BLaER1 treated with 17β-estradiol and CSF1 and Interleukin-3, amounts not matched to agents 10 nM and 100 nM (cell line): ENCODE results near the gene SLC35G6.
"Not testable (repeated sequence)": the region's sequence is repeated elsewhere in the genome, so short reads cannot be mapped to it uniquely, and the experiment has no call there.

Experiments used
- H3K27ac ChIP-seq, 11 experiments: shearing (Covaris generic); formaldehyde crosslinking; 2 replicates each; pipeline ENCODE4 v1.8.1; 2022
- H3K27me3 ChIP-seq, 11 experiments: shearing (Covaris generic); formaldehyde crosslinking; 2 replicates each; pipeline ENCODE4 v1.8.1; 2022
- H3K36me3 ChIP-seq, 11 experiments: shearing (Covaris generic); formaldehyde crosslinking; 2 replicates each; pipeline ENCODE4 v1.8.1; 2022
- H3K4me1 ChIP-seq, 10 experiments: shearing (Covaris generic); formaldehyde crosslinking; 2 replicates each; pipeline ENCODE4 v1.8.1; 2022
- H3K4me2 ChIP-seq, 11 experiments: shearing (Covaris generic); formaldehyde crosslinking; 2 replicates each; pipeline ENCODE4 v1.8.1; 2022
- H3K4me3 ChIP-seq, 10 experiments: shearing (Covaris generic); formaldehyde crosslinking; 2 replicates each; pipeline ENCODE4 v1.8.1; 2022
- H3K9ac ChIP-seq, 11 experiments: shearing (Covaris generic); formaldehyde crosslinking; 2 replicates each; pipeline ENCODE4 v1.8.1; 2022
- H3K9me3 ChIP-seq, 11 experiments: shearing (Covaris generic); formaldehyde crosslinking; replicated peaks in 1 of 11; 2 replicates each; pipeline ENCODE4 v1.8.1; 2022
- H4K20me1 ChIP-seq, 11 experiments: shearing (Covaris generic); formaldehyde crosslinking; 2 replicates each; pipeline ENCODE4 v1.8.1; 2022
- Cebpa-rat ChIP-seq, 11 experiments: shearing (Covaris generic); IDR thresholded peaks; 2 replicates each; pipeline ENCODE4 v1.8.1; 2022

SLC35G6 gene

DNA sequence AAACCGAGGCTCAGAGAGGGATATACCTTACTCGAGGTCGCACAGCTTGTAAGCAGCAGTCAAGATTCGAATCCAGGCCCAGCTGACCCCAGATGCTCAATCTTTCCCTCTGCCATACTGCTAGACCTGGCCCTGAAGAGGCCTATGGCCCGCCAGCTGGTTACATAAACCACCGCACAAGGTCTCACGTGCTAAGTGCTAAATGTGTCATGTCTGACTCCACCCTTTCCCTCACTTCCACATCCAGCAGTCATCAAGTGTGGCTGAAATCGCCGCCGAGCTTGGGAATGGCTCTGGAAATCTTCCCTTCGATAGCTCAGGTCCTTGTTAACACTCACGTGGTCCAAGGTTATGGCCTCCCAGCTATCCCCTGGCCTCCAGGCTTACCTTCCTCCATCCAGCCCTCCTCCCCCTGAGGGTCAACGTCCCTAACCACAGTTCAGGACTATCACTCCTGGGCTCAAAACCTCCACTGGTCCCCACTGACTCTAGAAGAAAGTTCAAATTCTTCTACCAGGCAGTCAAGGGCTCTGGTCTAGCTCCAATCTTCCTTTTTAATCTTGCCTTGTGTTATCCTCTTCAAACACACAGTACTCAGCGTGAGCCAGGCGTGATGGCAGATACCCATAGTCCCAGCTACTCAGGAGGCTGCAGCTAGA, 5.4 kb upstream of the SLC35G6 start:
- Histone ChIP-seq H3K36me3 (peaks cover 0 to 19% (median 7%) of the 10 kb centered on the region in 11 experiments; a peak in 7 of 22 replicates), H4K20me1 (peaks cover 31 to 76% (median 59%) of the 10 kb centered on the region in 11 experiments; a peak in 20 of 22 replicates), H3K4me2 (peak overlapping the region; percentile 88 to 96 (median 95); a peak in 20 of 22 replicates), H3K4me1 (peaks cover 56 to 72% (median 66%) of the 10 kb centered on the region in 10 experiments), H3K27me3 (no peaks in the 10 kb centered on the region), H3K27ac (peak overlapping the region in 6 of 11 experiments; percentile 10 to 32 (median 17); a peak in 8 of 22 replicates), H3K9ac (peak overlapping the region in 5 of 11 experiments; percentile 3 to 99 (median 25); a peak in 2 of 22 replicates), H3K4me3 (no peak overlapping the region), H3K9me3 (no peaks in the 10 kb centered on the region)
- TF ChIP-seq Cebpa-rat (IDR thresholded peaks at IDR 0.05) = no peak

DNA sequence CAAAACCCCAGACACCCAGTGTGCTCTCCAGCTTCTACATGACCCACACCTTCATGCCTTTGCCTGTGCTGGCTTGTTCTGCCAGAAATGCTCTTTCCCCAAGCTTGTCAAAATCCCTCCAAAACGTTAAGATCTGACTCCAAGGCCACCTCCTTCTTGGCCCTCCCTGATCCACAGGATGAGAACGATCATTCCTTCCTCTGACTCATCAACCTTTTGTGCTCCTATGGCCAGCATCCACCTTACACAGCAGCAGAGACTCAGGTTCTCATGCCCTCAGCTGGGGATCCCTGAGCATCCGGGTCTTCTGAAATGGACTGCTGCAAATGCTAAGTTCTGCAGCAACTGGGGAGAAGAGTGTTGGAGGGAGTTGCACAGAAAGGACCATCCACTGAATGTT, 4.8 kb upstream of the SLC35G6 start:
- Histone ChIP-seq H3K9me3 (no peaks in the 10 kb centered on the region), H3K36me3 (peaks cover 0 to 19% (median 7%) of the 10 kb centered on the region in 11 experiments; a peak in 7 of 22 replicates), H3K27ac (peak overlapping the region in 5 of 11 experiments; percentile 10 to 25 (median 14); a peak in 4 of 22 replicates), H3K4me1 (peaks cover 61 to 74% (median 70%) of the 10 kb centered on the region in 10 experiments), H3K4me2 (peak overlapping the region; percentile 88 to 96 (median 95); a peak in 21 of 22 replicates), H4K20me1 (peaks cover 31 to 70% (median 53%) of the 10 kb centered on the region in 11 experiments; a peak in 20 of 22 replicates), H3K4me3 (no peak overlapping the region; a peak in 1 of 20 replicates), H3K27me3 (no peaks in the 10 kb centered on the region), H3K9ac (peak overlapping the region in 4 of 11 experiments; percentile 3 to 99 (median 50); a peak in 3 of 22 replicates)
- TF ChIP-seq Cebpa-rat (IDR thresholded peaks at IDR 0.05) = no peak

DNA sequence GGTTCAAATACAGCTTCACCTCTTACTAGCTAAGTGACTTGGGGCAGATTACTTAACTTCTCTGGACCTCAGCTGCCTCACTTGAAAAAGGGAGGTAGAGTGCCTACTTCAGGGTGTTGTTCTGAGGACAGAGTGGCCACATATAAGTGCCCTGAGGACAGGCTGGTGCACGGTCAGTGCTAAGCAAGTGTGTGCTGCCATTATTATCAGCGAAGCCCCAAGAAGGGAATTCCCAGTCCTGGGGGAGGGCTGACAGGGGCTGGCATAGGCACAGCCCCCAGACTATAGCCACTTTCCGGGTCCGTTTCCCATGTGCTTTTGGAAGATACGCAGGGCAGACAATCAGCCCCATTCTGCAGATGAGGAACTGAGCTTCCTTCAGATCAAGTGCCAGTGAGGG, 4.3 kb upstream of the SLC35G6 start:
- Histone ChIP-seq H3K9ac (peak overlapping the region in 8 of 11 experiments; percentile 91 to 99 (median 95); a peak in 7 of 22 replicates), H3K9me3 (no peaks in the 10 kb centered on the region), H3K4me3 (peak overlapping the region in 3 of 10 experiments; percentile 94 to 97 (median 96); a peak in 6 of 20 replicates), H3K27ac (peak overlapping the region in 2 of 11 experiments; percentile 40 to 93; a peak in 2 of 22 replicates), H3K36me3 (peaks cover 0 to 19% (median 7%) of the 10 kb centered on the region in 11 experiments; a peak in 7 of 22 replicates), H3K27me3 (no peaks in the 10 kb centered on the region), H3K4me2 (peak overlapping the region; percentile 88 to 96 (median 95)), H4K20me1 (peaks cover 31 to 65% (median 48%) of the 10 kb centered on the region in 11 experiments; a peak in 19 of 22 replicates), H3K4me1 (peaks cover 61 to 74% (median 70%) of the 10 kb centered on the region in 10 experiments)
- no peak for TF ChIP-seq Cebpa-rat (IDR thresholded peaks at IDR 0.05)

DNA sequence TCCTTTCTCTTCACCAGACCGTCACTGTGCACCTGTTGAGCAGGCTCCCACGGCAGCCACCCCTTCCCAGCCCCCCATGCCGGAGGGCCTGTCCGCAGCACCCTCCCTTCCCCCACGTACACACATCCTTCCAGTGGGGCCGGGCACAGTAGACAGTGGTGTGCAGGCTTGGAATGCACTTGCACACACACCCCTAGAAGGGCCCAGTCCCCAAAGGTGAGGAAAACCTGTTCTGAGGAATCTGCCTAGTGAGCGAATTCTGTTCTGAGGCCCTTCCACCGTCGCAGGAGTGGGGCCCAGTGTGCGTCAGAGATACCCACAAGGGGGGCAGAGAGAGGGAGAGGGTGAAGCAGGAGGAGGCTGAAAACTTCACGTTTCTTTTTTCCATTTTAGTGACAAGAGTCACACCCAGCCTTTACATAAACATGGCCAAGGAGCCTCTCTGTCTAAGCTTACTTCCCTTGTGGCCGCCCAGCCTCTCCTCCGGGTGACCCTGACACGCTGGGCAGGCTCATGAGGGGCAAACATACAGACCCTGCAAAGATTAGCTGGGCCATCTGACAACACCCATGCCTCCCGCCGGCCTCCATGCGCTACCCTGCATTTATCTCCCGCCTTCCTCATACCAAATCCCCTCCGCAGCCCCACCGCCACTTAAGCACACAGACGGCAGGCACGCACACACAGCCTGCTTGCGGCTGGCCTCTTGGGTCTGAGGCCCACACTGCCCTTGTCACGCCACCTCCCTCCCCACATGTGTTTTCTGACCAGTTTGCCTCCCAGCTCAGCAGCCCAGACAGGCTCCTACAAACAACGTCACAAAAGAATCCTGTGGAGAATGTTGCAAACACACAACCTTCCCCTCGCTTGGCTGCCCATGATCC, 3.6 kb upstream of the SLC35G6 start:
- Histone ChIP-seq H3K27me3 (no peaks in the 10 kb centered on the region), H4K20me1 (peaks cover 31 to 58% (median 47%) of the 10 kb centered on the region in 11 experiments; a peak in 19 of 22 replicates), H3K4me3 (peak overlapping the region; percentile 84 to 97 (median 92); a peak in 19 of 20 replicates), H3K9ac (peak overlapping the region; percentile 91 to 99 (median 95); a peak in 21 of 22 replicates), H3K9me3 (no peaks in the 10 kb centered on the region), H3K27ac (peak overlapping the region in 8 of 11 experiments; percentile 17 to 97 (median 92); a peak in 14 of 22 replicates), H3K4me1 (peaks cover 61 to 74% (median 70%) of the 10 kb centered on the region in 10 experiments), H3K4me2 (peak overlapping the region; percentile 88 to 96 (median 95)), H3K36me3 (peaks cover 0 to 19% (median 7%) of the 10 kb centered on the region in 11 experiments; a peak in 7 of 22 replicates)
- no peak for TF ChIP-seq Cebpa-rat (IDR thresholded peaks at IDR 0.05)

DNA sequence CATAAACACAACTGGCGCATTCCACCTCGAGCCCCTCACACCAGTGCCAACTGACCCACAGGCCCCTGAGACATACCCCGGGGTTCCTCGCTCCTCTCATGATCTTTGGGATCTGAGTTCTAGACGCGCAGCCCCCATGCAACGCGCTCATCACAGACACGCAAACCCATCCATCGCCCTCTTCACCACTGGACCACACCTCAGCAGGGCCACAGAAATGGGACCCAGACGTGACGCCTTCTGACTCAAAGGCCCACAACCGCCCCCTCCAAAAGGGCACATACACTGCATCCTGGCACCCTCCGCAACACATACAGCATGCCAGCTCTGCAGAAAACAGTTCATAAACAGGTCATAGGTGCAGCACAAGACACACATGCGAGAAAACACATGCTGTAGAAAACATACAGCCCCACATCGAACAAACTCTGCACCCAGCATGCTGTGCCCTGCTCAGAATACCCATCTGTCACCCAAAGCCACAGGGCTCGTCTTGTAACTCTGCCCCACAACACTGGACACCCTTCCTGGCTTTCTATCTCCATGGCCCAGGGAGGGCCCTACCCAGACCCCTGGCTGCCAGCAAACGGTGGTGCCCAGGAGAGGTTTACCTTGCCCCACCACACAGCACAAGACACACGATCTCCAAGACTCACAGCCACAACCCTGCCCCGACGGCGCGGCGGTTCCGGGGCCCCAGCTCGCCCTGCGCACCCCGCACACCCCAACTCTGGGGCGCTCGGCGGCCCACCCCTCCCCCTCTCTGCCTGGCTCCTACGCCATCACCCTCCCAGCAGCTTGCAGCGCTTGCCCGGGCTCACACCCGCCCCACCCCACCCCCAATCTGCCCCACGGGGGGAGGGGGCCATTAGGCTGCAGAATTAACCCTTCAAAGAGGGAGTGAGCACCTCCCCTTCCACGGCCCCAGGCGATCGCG, 2.7 kb upstream of the SLC35G6 start:
- Histone ChIP-seq H3K27ac (peak overlapping the region; percentile 91 to 97 (median 93)), H4K20me1 (peaks cover 31 to 52% (median 44%) of the 10 kb centered on the region in 11 experiments; a peak in 19 of 22 replicates), H3K4me3 (peak overlapping the region; percentile 84 to 97 (median 92)), H3K27me3 (no peaks in the 10 kb centered on the region), H3K4me2 (peak overlapping the region; percentile 88 to 96 (median 95)), H3K9me3 (no peaks in the 10 kb centered on the region), H3K36me3 (peaks cover 0 to 19% (median 4%) of the 10 kb centered on the region in 11 experiments; a peak in 7 of 22 replicates), H3K9ac (peak overlapping the region; percentile 91 to 99 (median 95)), H3K4me1 (peaks cover 67 to 78% (median 71%) of the 10 kb centered on the region in 10 experiments)
- TF ChIP-seq Cebpa-rat (IDR thresholded peaks at IDR 0.05) = no peak

DNA sequence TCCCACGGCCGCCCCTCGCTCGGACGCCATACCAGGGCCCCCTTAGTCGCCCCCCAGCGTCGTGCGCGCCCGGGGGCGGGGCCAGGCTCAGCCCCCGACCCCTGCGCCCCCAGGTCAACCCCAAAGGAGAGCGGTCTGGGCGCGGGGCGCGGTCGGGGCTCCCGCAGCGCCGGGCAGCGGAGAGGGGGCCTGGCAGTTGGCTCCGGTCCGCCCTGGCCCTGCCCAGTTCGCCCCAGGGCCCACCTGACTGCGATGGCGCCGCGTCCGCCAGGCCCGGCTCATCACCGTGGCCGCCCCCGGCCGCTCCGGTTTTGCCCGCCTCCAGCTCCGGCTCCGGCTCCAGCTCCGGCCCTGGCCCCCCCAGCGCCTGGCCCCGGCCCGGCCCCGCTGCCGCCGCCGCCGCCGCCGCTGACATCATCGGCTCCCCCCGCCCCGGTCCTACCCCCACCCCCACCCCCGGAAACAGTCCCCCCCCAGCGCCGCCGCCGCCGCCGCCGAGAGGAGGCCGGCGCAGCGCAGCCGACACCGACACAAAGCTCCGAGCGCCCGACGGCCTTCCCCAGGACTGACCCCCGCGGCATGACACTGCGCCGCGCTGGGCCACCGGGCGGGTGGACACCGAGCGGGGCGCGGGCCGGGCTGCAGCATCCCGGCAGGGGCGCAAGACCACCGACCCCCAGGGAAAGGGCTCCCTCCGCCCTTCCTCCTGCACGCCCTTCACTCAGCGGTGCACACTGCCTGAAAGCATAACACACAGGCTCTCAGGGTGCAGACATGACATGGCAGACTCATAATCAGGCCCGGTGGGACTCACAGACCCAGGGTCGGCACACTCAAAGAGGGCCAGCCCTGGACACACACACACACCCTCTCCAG, 1.8 kb upstream of the SLC35G6 start, which contains the start of gene ZBTB4:
Gene ZBTB4, minus strand, starts transcription at position 419 of the 876 bp plus-strand sequence. CDS start 12,830 bp downstream, outside the sequence.
- Histone ChIP-seq H3K36me3 (peaks cover 0 to 11% (median 1%) of the 10 kb centered on the region in 11 experiments; a peak in 6 of 22 replicates), H3K27me3 (no peaks in the 10 kb centered on the region), H3K9me3 (no peaks in the 10 kb centered on the region), H3K27ac (peak within 1 kb of the TSS; percentile 91 to 97 (median 93)), H3K4me3 (peak within 1 kb of the TSS; percentile 84 to 97 (median 92)), H3K9ac (peak within 1 kb of the TSS; percentile 91 to 99 (median 95)), H3K4me1 (peaks cover 67 to 78% (median 71%) of the 10 kb centered on the region in 10 experiments), H3K4me2 (peak within 1 kb of the TSS; percentile 88 to 98 (median 95)), H4K20me1 (peaks cover 28 to 43% (median 38%) of the 10 kb centered on the region in 11 experiments; a peak in 19 of 22 replicates)
- no peak for TF ChIP-seq Cebpa-rat (IDR thresholded peaks at IDR 0.05)

DNA sequence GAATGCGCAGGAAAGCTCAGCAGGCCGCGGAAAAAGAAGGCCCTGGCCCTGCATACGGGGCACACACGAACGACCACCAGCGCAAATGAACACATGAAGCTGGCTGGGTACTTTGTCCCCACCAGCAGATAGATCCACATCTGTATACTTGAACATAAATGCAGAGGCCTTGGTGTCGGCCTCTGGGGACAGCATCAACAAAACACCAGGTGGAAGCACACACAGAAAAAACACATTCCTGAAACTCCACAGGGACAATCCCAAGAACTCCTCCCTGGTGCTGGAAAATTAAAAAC, 1.2 kb upstream of the SLC35G6 start:
- H3K4me1 ChIP-seq = peaks cover 66 to 73% (median 69%) of the 10 kb centered on the region in 10 experiments
- peak overlapping the region; percentile 84 to 97 (median 92) for H3K4me3 ChIP-seq
- peak overlapping the region; percentile 91 to 97 (median 93) for H3K27ac ChIP-seq
- peak overlapping the region; percentile 91 to 99 (median 95) for H3K9ac ChIP-seq
- peaks cover 31 to 42% (median 37%) of the 10 kb centered on the region in 11 experiments for H4K20me1 ChIP-seq
- no peak for TF ChIP-seq Cebpa-rat (IDR thresholded peaks at IDR 0.05)
- H3K27me3 ChIP-seq = no peaks in the 10 kb centered on the region
- peaks cover 0 to 11% (median 0%) of the 10 kb centered on the region in 11 experiments; a peak in 3 of 22 replicates for H3K36me3 ChIP-seq
- H3K9me3 ChIP-seq = no peaks in the 10 kb centered on the region
- peak overlapping the region; percentile 82 to 98 (median 95) for H3K4me2 ChIP-seq

DNA sequence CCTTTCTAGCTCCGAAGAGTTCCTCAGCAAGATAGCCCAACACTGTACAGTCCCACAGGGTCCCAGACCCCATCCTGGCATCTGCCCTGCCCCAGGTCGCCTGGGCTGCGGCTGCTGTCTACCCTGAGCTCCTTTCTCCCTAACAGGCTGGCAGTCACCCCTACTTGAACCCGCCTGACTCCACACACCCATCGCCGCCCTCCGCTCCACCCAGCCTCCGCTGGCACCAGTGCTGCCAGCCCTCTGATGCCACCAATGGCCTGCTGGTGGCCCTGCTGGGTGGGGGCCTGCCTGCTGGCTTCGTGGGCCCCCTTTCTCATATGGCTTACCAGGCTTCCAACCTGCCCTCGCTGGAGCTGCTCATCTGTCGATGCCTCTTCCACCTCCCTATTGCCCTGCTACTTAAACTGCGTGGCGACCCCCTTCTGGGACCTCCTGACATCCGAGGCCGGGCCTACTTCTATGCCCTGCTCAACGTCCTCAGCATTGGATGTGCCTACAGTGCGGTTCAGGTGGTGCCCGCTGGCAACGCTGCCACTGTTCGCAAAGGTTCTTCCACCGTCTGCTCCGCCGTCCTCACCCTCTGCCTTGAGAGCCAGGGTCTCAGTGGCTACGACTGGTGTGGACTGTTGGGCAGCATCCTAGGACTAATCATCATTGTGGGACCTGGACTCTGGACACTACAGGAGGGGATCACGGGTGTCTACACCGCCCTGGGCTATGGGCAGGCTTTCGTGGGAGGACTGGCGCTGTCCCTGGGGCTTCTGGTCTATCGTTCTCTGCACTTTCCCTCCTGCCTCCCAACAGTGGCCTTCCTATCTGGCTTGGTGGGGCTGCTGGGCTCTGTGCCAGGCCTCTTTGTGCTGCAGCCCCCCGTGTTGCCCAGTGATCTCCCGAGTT, 846 bp downstream of the SLC35G6 start:
- Histone ChIP-seq H3K36me3 (peaks cover 0 to 16% (median 4%) of the 10 kb centered on the region in 11 experiments; a peak in 12 of 22 replicates), H3K27ac (peak overlapping the region; percentile 97 to 100 (median 99)), H3K4me1 (peaks cover 62 to 72% (median 71%) of the 10 kb centered on the region in 10 experiments), H3K4me3 (peak overlapping the region in 8 of 10 experiments; percentile 69 to 85 (median 79); a peak in 11 of 20 replicates), H3K9ac (peak overlapping the region; percentile 87 to 100 (median 98); a peak in 19 of 22 replicates), H4K20me1 (peaks cover 37 to 42% (median 39%) of the 10 kb centered on the region in 11 experiments), H3K4me2 (peak overlapping the region; percentile 85 to 98 (median 95))
- H3K27me3 ChIP-seq, H3K9me3 ChIP-seq: not testable (repeated sequence)

DNA sequence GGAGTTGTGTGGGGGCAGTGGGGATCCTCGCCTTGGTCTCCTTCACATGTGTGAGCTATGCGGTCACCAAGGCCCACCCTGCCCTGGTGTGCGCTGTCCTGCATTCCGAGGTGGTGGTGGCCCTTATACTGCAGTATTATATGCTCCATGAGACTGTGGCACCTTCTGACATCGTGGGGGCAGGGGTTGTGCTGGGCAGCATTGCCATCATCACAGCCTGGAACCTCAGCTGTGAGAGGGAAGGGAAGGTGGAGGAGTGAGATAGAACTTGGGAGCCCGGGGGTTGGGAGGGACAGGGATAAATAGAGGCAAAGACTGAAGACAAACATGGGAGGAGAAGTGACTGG, 1.5 kb downstream of the SLC35G6 start:
- not testable (repeated sequence) for H3K27me3 ChIP-seq, H3K9me3 ChIP-seq
- H3K4me1 ChIP-seq = peaks cover 62 to 72% (median 71%) of the 10 kb centered on the region in 10 experiments
- peaks cover 37 to 42% (median 39%) of the 10 kb centered on the region in 11 experiments for H4K20me1 ChIP-seq
- H3K9ac ChIP-seq = peak overlapping the region; percentile 87 to 100 (median 98)
- peak overlapping the region; percentile 85 to 98 (median 95) for H3K4me2 ChIP-seq
- peak overlapping the region; percentile 97 to 100 (median 99) for H3K27ac ChIP-seq
- peaks cover 0 to 22% (median 11%) of the 10 kb centered on the region in 11 experiments; a peak in 14 of 22 replicates for H3K36me3 ChIP-seq
- H3K4me3 ChIP-seq = peak overlapping the region; percentile 65 to 85 (median 77)
